ENCODE results near the gene FAM76B. TPM values are rescaled to one million over a fixed set of nuclear protein-coding genes. Genes with fewer than 3 reads are reported as not detected.
"Not testable (repeated sequence)": the region's sequence is repeated elsewhere in the genome, so short reads cannot be mapped to it uniquely, and the experiment has no call there.

FAM76B gene
- 10 to 100 TPM in 11 of 12 donors, not detected in 1; 18.1 to 65.4 (median 27.2) TPM for polyA plus RNA-seq (ENCODE audit: insufficient read length in 12 of 12)
- long read RNA-seq, donor 1, partial matches to known transcripts = 0 of 1 reads
- long read RNA-seq, donor 1, other reads (novel, unspliced or antisense) = 0 of 1 reads
- long read RNA-seq, donor 2, partial matches to known transcripts = 0 of 6 reads
- long read RNA-seq, donor 2, other reads (novel, unspliced or antisense) = 0 of 6 reads
- long read RNA-seq, donor 3, partial matches to known transcripts = 0 of 1 reads
- long read RNA-seq, donor 3, other reads (novel, unspliced or antisense) = 0 of 1 reads
- long read RNA-seq, donor 4, partial matches to known transcripts = 0 of 1 reads
- long read RNA-seq, donor 4, other reads (novel, unspliced or antisense) = 0 of 1 reads
- long read RNA-seq, donor 5 = 0 reads
- long read RNA-seq, donor 6, partial matches to known transcripts = 0 of 2 reads
- long read RNA-seq, donor 6, other reads (novel, unspliced or antisense) = 0 of 2 reads
- long read RNA-seq, donor 7 = 0 reads
- long read RNA-seq, donor 8, partial matches to known transcripts = 0 of 7 reads
- long read RNA-seq, donor 8, other reads (novel, unspliced or antisense) = 0 of 7 reads
- long read RNA-seq, donor 9, partial matches to known transcripts = 0 of 2 reads
- long read RNA-seq, donor 9, other reads (novel, unspliced or antisense) = 0 of 2 reads
- long read RNA-seq, donor 10, partial matches to known transcripts = 28 of 36 reads
- long read RNA-seq, donor 10, other reads (novel, unspliced or antisense) = 7 of 36 reads
- long read RNA-seq, donor 11, partial matches to known transcripts = 0 of 5 reads
- long read RNA-seq, donor 11, other reads (novel, unspliced or antisense) = 0 of 5 reads

GRCh38 chr11:95789506-95790122 lies at the start of gene FAM76B:
TSS of gene FAM76B (minus strand) at chr11:95789782. CDS start at chr11:95789478, 304 bp downstream.
- DNase-seq = peak; percentile 99

GRCh38 chr11:95835768-95836488 lies 46.3 kb upstream of the FAM76B start:
- DNase-seq = peak; percentile 63

- DNase-seq = peak; percentile 17
These were observed 45.8 kb upstream of the FAM76B start for GRCh38 chr11:95835351-95835750.

- DNase-seq = no peak
These were observed 43.8 kb upstream of the FAM76B start for GRCh38 chr11:95833378-95833777.

DNA sequence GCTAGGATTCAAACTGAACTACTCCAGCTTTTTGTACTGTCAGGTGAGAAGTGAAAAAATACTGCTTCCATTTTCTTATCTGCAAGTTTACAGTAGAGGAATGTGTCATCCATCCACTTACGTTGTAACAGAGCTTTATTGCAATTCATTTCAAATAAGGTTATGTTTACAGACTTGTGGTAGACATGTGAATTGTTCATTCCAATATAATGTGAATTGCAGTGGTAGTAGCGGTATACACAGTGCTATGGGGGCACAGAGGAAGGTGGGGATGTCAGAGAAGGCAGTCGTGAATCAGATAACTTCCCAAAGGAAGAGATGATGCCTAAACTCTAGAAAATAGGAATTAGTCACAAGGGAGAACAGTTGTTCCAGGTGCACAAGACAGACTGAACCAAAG lies 43.2 kb upstream of the FAM76B start:
- DNase-seq = no peak

DNA sequence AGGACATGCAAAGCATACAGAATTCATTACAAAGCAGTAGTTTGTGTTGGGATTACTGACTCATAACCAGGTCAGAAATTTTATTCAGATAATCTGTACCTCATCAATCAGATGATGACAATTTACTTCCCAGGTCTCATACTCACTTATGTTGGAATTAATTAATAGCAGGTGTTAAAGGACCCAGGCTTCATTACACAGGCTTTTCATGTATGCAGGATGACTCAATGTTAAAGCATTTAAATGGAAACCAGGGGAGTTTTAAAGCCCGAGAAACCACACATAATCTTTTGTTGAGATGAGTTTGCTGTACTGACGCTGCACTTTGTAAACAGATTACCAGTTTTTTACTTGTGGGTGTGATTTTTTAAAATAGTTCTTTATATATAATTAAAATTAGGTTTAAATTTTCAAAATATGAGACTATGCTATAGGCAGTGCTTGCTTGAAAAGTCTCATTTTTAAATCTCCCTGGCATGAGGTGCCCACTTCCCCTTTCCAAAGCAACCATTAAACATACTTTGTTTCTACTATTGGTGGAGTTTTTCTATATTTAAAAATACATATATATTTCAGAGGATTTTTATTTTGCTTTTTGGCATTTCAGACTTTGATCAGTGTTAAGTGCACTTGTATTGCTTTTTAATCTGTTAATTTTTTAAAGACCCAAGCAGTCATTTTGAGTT lies 41.8 kb upstream of the FAM76B start:
- no peak for DNase-seq

- DNase-seq = no peak
These were observed 40.1 kb upstream of the FAM76B start for GRCh38 chr11:95829580-95830259.

GRCh38 chr11:95827696-95828095 lies 38.1 kb upstream of the FAM76B start:
- DNase-seq = no peak

DNA sequence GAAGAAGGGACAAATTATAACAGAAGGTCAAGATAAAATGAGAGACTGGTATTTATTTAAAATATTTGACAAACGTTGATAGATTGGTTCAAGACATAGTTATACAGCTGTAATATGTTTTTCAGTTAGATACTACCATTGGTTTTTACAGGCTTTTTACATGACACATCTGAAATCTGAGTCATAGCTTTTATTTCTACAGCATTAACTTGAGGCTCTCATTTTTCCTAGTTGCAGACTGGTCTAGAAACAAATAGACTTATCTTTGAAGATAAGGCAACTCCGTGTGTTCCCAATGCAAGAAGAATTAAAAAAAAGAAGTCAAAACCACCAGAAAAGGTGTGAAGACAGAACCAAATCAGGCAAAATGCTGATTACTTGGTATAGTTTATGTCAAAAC lies 32.1 kb upstream of the FAM76B start:
- no peak for DNase-seq

- DNase-seq = no peak
These were observed 26.5 kb upstream of the FAM76B start for GRCh38 chr11:95816037-95816436.

DNA sequence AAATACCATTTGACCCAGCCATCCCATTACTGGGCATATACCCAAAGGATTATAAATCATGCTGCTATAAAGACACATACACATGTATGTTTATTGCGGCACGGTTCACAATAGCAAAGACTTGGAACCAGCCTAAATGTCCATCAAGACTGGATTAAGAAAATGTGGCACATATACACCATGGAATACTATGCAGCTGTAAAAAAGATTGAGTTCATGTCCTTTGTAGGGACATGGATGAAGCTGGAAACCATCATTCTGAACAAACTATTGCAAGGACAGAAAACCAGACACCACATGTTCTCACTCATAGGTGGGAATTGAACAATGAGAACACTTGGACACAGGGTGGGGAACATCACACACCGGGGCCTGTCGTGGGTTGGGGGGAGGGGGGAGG lies 21.5 kb upstream of the FAM76B start:
- not testable (repeated sequence) for DNase-seq

GRCh38 chr11:95806464-95806863 lies 16.9 kb upstream of the FAM76B start:
- not testable (repeated sequence) for DNase-seq

DNA sequence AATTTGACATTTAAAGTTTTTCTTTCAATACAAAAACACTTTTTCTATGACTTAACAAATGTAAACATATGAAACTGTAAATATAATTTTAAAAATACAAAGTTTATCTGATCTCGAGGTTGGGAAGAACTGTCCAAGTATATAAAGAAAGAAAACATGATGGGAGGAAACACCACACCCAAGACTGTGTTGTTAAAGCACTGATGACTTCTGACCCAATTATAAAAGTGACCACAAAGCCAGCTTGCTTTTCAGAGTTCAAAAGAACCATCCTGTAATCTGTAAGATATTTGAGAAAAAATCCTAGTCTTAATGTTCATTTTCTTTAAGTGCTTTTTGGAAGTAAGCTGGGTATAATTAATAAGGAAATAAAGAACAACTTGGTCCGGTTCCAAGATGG lies 16.3 kb upstream of the FAM76B start:
- DNase-seq = no peak

- DNase-seq = no peak
These were observed 14.4 kb upstream of the FAM76B start for GRCh38 chr11:95803973-95804372.

DNA sequence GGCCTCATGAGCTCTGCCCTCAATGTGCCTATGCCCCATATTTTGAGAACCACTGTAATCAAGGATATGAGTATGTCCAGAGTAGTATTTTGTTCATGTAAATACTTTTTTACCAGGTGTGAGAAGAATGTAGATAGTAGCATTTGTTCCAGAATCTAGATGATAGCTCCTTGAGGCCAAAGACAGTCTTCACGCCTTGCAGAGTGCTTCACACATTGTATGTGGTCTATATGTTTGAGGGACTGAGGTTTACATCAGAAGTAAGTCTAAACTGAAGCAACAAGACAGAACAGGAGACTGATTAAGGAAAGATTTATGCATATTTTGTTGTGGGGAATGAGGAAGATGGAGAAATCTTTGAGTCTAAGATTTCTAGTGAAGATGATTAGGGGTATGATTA lies 13.2 kb upstream of the FAM76B start:
- DNase-seq = no peak

GRCh38 chr11:95800438-95800837 lies 10.9 kb upstream of the FAM76B start:
- DNase-seq = no peak

DNA sequence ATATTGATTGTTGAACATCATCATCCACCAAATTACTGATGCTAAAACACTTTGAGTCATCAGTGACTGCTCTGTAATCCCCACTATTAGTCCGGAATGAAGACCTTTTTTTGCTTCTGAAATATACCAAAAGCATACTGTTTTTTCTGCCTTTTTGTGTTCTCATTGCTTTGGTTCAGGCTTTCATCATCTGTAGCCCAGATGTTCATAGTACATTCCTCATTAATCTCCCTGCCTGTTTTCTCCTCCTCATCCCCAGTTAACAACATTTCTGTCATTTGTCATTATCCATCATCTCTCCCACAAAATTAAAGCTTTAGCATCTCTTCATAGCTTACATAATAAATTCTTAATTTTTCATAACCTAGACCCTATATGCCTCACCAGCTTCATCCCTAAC lies 10.0 kb upstream of the FAM76B start:
- no peak for DNase-seq

DNA sequence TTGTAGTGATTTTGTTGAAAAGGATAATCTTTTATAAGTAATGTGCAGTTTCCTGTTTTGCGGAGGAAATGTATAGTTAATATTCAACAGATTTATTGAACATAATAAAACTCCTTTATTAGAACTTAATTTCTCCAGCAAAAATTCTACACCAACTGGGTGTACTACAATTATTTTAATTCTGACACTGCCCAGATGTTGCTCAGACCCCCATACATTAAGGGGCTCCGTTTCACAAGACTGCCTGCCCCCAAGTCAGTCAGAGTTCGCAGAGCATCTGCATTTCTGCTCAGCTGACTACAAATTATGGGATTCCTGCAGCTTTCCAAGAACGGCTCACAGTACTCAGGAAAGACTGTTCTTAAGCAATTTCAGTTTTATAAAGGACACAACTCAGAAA lies 6.9 kb upstream of the FAM76B start:
- DNase-seq = no peak

- DNase-seq = no peak
These were observed 6.2 kb upstream of the FAM76B start for GRCh38 chr11:95795627-95796295.

DNA sequence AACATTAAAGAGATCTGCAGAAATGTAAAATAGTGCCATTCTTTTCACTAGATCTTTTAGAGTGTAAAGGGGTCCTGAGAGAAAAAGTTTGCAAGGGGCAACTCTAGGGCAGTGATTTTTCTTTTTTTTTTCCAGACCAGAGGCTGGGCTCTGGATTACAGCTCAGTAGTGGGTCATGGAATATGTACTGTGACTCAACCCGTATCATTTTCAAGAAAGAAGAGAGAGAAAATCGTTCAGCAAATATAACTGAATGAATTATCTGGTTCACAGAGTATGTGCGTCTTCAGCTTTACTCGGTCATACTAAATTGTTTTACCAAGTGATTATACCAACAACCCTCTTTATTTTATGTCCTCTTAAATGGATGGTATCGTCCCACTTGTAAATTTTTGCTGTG lies 4.5 kb upstream of the FAM76B start:
- DNase-seq = no peak

All from muscle of arm (tissue), 14 donors.